Mesothelial cell of epicardium (in vitro differentiated cells): Measurements from ENCODE around the gene SERPINF2. TPM values are rescaled to one million over a fixed set of nuclear protein-coding genes. Genes with fewer than 3 reads are reported as not detected.

ENCODE experiments used
- DNase-seq, 2 experiments: peaks; one replicate each; pipeline ENCODE4 v3.0.0; 2021; ENCODE audit warnings: low spot score in 2 of 2; ENCODE audit not compliant: unreplicated experiment in 2 of 2
- H3K27ac Mint-ChIP-seq: 2 replicates; pipeline ENCODE4 v1.8.0; 2021; ENCODE audit warnings: mixed read lengths
- H3K27me3 Mint-ChIP-seq: 2 replicates; pipeline ENCODE4 v1.8.0; 2021; ENCODE audit warnings: low read depth, mixed read lengths
- H3K36me3 Mint-ChIP-seq: 2 replicates; pipeline ENCODE4 v1.8.0; 2021; ENCODE audit warnings: mixed read lengths
- H3K4me1 Mint-ChIP-seq: 2 replicates; pipeline ENCODE4 v1.8.0; 2021; ENCODE audit warnings: mixed read lengths
- H3K4me3 Mint-ChIP-seq: 2 replicates; pipeline ENCODE4 v1.8.0; 2021; ENCODE audit warnings: mild to moderate bottlenecking, moderate library complexity, mixed read lengths
- H3K9me3 Mint-ChIP-seq: 2 replicates; pipeline ENCODE4 v1.8.0; 2021; ENCODE audit warnings: mixed read lengths
- CTCF ChIP-seq: fragments of 200-600 bp; sonication (generic); IDR thresholded peaks from one replicate; pipeline ENCODE4 v1.5.0; 2021; ENCODE audit warnings: antibody characterized with exemption; ENCODE audit not compliant: unreplicated experiment
- total RNA-seq: library from RNA; stranded (reverse); gene quantifications from 3 replicates; pipeline ENCODE4 v1.2.1, GENCODE V29; 2021

The SERPINF2 gene
- total RNA-seq, 1 donor from 2014 or later, result 0.63 TPM

- TF ChIP-seq CTCF, result no peak
- peaks cover 6% of the 10 kb centered on the region for H3K36me3 Mint-ChIP-seq
- DNase-seq, result no peak
- no peaks in the 10 kb centered on the region for H3K27me3 Mint-ChIP-seq
- H3K9me3 Mint-ChIP-seq, result no peaks in the 10 kb centered on the region
- H3K4me1 Mint-ChIP-seq, result peaks cover 48% of the 10 kb centered on the region
- H3K4me3 Mint-ChIP-seq, result peak overlapping the region; percentile 72
- peak overlapping the region; percentile 89 for H3K27ac Mint-ChIP-seq
Observed at GRCh38 chr17:1710807-1711553, 31.7 kb upstream of the SERPINF2 start.

DNA sequence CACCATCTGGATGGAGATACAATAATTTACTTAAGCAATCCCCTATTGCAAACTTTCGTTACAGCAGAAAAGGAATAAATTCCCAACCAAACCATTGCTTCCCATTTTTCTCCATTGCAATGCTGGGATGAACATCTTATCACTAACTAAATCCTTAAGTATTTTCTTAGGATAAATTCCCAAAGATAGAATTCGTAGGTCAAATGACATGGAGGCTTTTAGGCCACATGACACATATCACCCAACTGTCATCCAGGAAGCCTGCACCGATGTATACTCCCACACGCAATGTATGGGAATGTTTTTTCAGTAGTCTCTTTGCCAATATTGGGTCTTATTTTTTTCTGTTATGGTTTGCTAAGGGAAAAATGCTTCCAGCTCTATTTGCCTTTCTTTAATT is 30.9 kb upstream of the SERPINF2 start:
- H3K27ac Mint-ChIP-seq, result peak overlapping the region; percentile 99
- no peak for TF ChIP-seq CTCF
- H3K9me3 Mint-ChIP-seq, result no peaks in the 10 kb centered on the region
- no peak for DNase-seq
- H3K4me1 Mint-ChIP-seq, result peaks cover 48% of the 10 kb centered on the region
- H3K27me3 Mint-ChIP-seq, result no peaks in the 10 kb centered on the region
- peak overlapping the region; percentile 72 for H3K4me3 Mint-ChIP-seq
- H3K36me3 Mint-ChIP-seq, result peaks cover 6% of the 10 kb centered on the region

DNA sequence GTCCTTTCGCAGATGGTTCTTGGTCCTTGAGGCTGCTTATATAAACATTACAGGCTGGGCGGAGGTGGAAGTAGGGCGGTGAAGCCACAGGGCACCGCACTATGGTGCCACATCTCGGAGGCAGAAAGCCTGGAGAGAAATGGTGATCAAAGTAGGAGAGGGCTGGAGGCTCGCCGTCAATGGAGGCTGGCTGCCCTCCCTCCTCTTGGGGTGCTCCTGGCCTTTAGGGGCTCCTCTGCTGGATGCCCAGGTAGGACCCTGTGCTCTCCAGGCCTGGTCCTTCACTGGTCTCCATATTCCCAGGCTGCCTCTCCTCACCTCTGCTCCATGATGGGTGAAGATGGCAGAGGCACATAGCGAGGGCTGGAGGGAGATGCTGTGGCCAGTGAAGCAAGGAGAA is 30.4 kb upstream of the SERPINF2 start:
- TF ChIP-seq CTCF, result no peak
- Mint-ChIP-seq H3K4me1 (peaks cover 53% of the 10 kb centered on the region), H3K36me3 (peaks cover 4% of the 10 kb centered on the region), H3K27me3 (no peaks in the 10 kb centered on the region), H3K4me3 (peak overlapping the region; percentile 31), H3K27ac (peak overlapping the region; percentile 99), H3K9me3 (no peaks in the 10 kb centered on the region)
- no peak for DNase-seq

- H3K9me3 Mint-ChIP-seq, result no peaks in the 10 kb centered on the region
- no peak for TF ChIP-seq CTCF
- H3K4me3 Mint-ChIP-seq, result peak overlapping the region; percentile 91
- peaks cover 62% of the 10 kb centered on the region for H3K4me1 Mint-ChIP-seq
- peak overlapping the region; percentile 99 for H3K27ac Mint-ChIP-seq
- H3K36me3 Mint-ChIP-seq, result peaks cover 3% of the 10 kb centered on the region
- no peaks in the 10 kb centered on the region for H3K27me3 Mint-ChIP-seq
- DNase-seq, result no peak
Observed at GRCh38 chr17:1713160-1713877, 29.4 kb upstream of the SERPINF2 start.

GRCh38 chr17:1713878-1714426 is 28.7 kb upstream of the SERPINF2 start:
- TF ChIP-seq CTCF, result no peak
- Mint-ChIP-seq H3K4me1 (peaks cover 60% of the 10 kb centered on the region), H3K27me3 (no peaks in the 10 kb centered on the region), H3K4me3 (peak overlapping the region; percentile 91), H3K36me3 (peaks cover 3% of the 10 kb centered on the region), H3K27ac (peak overlapping the region; percentile 99), H3K9me3 (no peaks in the 10 kb centered on the region)
- no peak for DNase-seq
